ENCODE measurements around the gene DPYD.

DPYD gene

GRCh38 chr1:97204468-97204867 lies 716.4 kb downstream of the DPYD start:
- no peak overlapping the region for H3K4me3 ChIP-seq (ENCODE audit: low read depth, low read length)
- no peak overlapping the region for H3K9ac ChIP-seq (ENCODE audit: low read depth, low read length)
- H3K36me3 ChIP-seq (ENCODE audit: control insufficient read depth, insufficient read depth, low read length): no peaks in the 10 kb centered on the region
- no peaks in the 10 kb centered on the region for H3K9me3 ChIP-seq (ENCODE audit: control insufficient read depth, insufficient read depth, low read length)
- H3K4me1 ChIP-seq (ENCODE audit: control insufficient read depth, insufficient read depth, low read length): peaks cover 4% of the 10 kb centered on the region
- H3K27me3 ChIP-seq (ENCODE audit: control insufficient read depth, insufficient read depth, low read length): no peaks in the 10 kb centered on the region

- Histone ChIP-seq H3K4me1 (ENCODE audit: control insufficient read depth, insufficient read depth, low read length) (peaks cover 4% of the 10 kb centered on the region), H3K9me3 (ENCODE audit: control insufficient read depth, insufficient read depth, low read length) (no peaks in the 10 kb centered on the region), H3K9ac (ENCODE audit: low read depth, low read length) (no peak overlapping the region), H3K27me3 (ENCODE audit: control insufficient read depth, insufficient read depth, low read length) (no peaks in the 10 kb centered on the region), H3K4me3 (ENCODE audit: low read depth, low read length) (no peak overlapping the region), H3K36me3 (ENCODE audit: control insufficient read depth, insufficient read depth, low read length) (no peaks in the 10 kb centered on the region)
Measured at GRCh38 chr1:97202481-97203380, 718.1 kb downstream of the DPYD start.

GRCh38 chr1:97201641-97202040 lies 719.2 kb downstream of the DPYD start:
- no peaks in the 10 kb centered on the region for H3K27me3 ChIP-seq (ENCODE audit: control insufficient read depth, insufficient read depth, low read length)
- peaks cover 4% of the 10 kb centered on the region for H3K4me1 ChIP-seq (ENCODE audit: control insufficient read depth, insufficient read depth, low read length)
- H3K4me3 ChIP-seq (ENCODE audit: low read depth, low read length): no peak overlapping the region
- H3K9ac ChIP-seq (ENCODE audit: low read depth, low read length): no peak overlapping the region
- no peaks in the 10 kb centered on the region for H3K36me3 ChIP-seq (ENCODE audit: control insufficient read depth, insufficient read depth, low read length)
- H3K9me3 ChIP-seq (ENCODE audit: control insufficient read depth, insufficient read depth, low read length): no peaks in the 10 kb centered on the region

GRCh38 chr1:97200595-97200994 lies 720.2 kb downstream of the DPYD start:
- no peak overlapping the region for H3K9ac ChIP-seq (ENCODE audit: low read depth, low read length)

GRCh38 chr1:97196825-97197516 lies 723.9 kb downstream of the DPYD start:
- no peaks in the 10 kb centered on the region for H3K4me1 ChIP-seq (ENCODE audit: control insufficient read depth, insufficient read depth, low read length)
- H3K4me3 ChIP-seq (ENCODE audit: low read depth, low read length): no peak overlapping the region
- no peaks in the 10 kb centered on the region for H3K9me3 ChIP-seq (ENCODE audit: control insufficient read depth, insufficient read depth, low read length)
- H3K27me3 ChIP-seq (ENCODE audit: control insufficient read depth, insufficient read depth, low read length): no peaks in the 10 kb centered on the region
- no peaks in the 10 kb centered on the region for H3K36me3 ChIP-seq (ENCODE audit: control insufficient read depth, insufficient read depth, low read length)
- H3K9ac ChIP-seq (ENCODE audit: low read depth, low read length): no peak overlapping the region

More at GRCh38 chr1:97200595-97200994, 720.2 kb downstream of the DPYD start:
- H3K4me1 ChIP-seq (ENCODE audit: control insufficient read depth, insufficient read depth, low read length): peaks cover 4% of the 10 kb centered on the region
- H3K9me3 ChIP-seq (ENCODE audit: control insufficient read depth, insufficient read depth, low read length): no peaks in the 10 kb centered on the region
- no peak overlapping the region for H3K4me3 ChIP-seq (ENCODE audit: low read depth, low read length)
- no peaks in the 10 kb centered on the region for H3K27me3 ChIP-seq (ENCODE audit: control insufficient read depth, insufficient read depth, low read length)
- H3K36me3 ChIP-seq (ENCODE audit: control insufficient read depth, insufficient read depth, low read length): no peaks in the 10 kb centered on the region

- Histone ChIP-seq H3K9ac (ENCODE audit: low read depth, low read length) (no peak overlapping the region), H3K36me3 (ENCODE audit: control insufficient read depth, insufficient read depth, low read length) (no peaks in the 10 kb centered on the region), H3K9me3 (ENCODE audit: control insufficient read depth, insufficient read depth, low read length) (no peaks in the 10 kb centered on the region), H3K4me3 (ENCODE audit: low read depth, low read length) (no peak overlapping the region), H3K27me3 (ENCODE audit: control insufficient read depth, insufficient read depth, low read length) (no peaks in the 10 kb centered on the region), H3K4me1 (ENCODE audit: control insufficient read depth, insufficient read depth, low read length) (no peaks in the 10 kb centered on the region)
Measured at GRCh38 chr1:97192872-97193572, 727.8 kb downstream of the DPYD start.

- no peaks in the 10 kb centered on the region for H3K36me3 ChIP-seq (ENCODE audit: control insufficient read depth, insufficient read depth, low read length)
- no peaks in the 10 kb centered on the region for H3K9me3 ChIP-seq (ENCODE audit: control insufficient read depth, insufficient read depth, low read length)
- no peak overlapping the region for H3K9ac ChIP-seq (ENCODE audit: low read depth, low read length)
- no peaks in the 10 kb centered on the region for H3K4me1 ChIP-seq (ENCODE audit: control insufficient read depth, insufficient read depth, low read length)
- H3K4me3 ChIP-seq (ENCODE audit: low read depth, low read length): no peak overlapping the region
- H3K27me3 ChIP-seq (ENCODE audit: control insufficient read depth, insufficient read depth, low read length): no peaks in the 10 kb centered on the region
Measured at GRCh38 chr1:97190326-97190725, 730.5 kb downstream of the DPYD start.

- Histone ChIP-seq H3K4me1 (ENCODE audit: control insufficient read depth, insufficient read depth, low read length) (no peaks in the 10 kb centered on the region), H3K36me3 (ENCODE audit: control insufficient read depth, insufficient read depth, low read length) (no peaks in the 10 kb centered on the region), H3K9ac (ENCODE audit: low read depth, low read length) (no peak overlapping the region), H3K9me3 (ENCODE audit: control insufficient read depth, insufficient read depth, low read length) (no peaks in the 10 kb centered on the region), H3K4me3 (ENCODE audit: low read depth, low read length) (no peak overlapping the region), H3K27me3 (ENCODE audit: control insufficient read depth, insufficient read depth, low read length) (no peaks in the 10 kb centered on the region)
Measured at GRCh38 chr1:97186381-97186780, 734.5 kb downstream of the DPYD start.

GRCh38 chr1:97174039-97174704 lies 746.7 kb downstream of the DPYD start:
- H3K27me3 ChIP-seq (ENCODE audit: control insufficient read depth, insufficient read depth, low read length): no peaks in the 10 kb centered on the region
- H3K36me3 ChIP-seq (ENCODE audit: control insufficient read depth, insufficient read depth, low read length): no peaks in the 10 kb centered on the region
- no peak overlapping the region for H3K9ac ChIP-seq (ENCODE audit: low read depth, low read length)
- no peaks in the 10 kb centered on the region for H3K4me1 ChIP-seq (ENCODE audit: control insufficient read depth, insufficient read depth, low read length)
- no peaks in the 10 kb centered on the region for H3K9me3 ChIP-seq (ENCODE audit: control insufficient read depth, insufficient read depth, low read length)
- no peak overlapping the region for H3K4me3 ChIP-seq (ENCODE audit: low read depth, low read length)

- no peaks in the 10 kb centered on the region for H3K36me3 ChIP-seq (ENCODE audit: control insufficient read depth, insufficient read depth, low read length)
- no peak overlapping the region for H3K4me3 ChIP-seq (ENCODE audit: low read depth, low read length)
- H3K9ac ChIP-seq (ENCODE audit: low read depth, low read length): no peak overlapping the region
- no peaks in the 10 kb centered on the region for H3K4me1 ChIP-seq (ENCODE audit: control insufficient read depth, insufficient read depth, low read length)
- no peaks in the 10 kb centered on the region for H3K27me3 ChIP-seq (ENCODE audit: control insufficient read depth, insufficient read depth, low read length)
- no peaks in the 10 kb centered on the region for H3K9me3 ChIP-seq (ENCODE audit: control insufficient read depth, insufficient read depth, low read length)
Measured at GRCh38 chr1:97170300-97170699, 750.5 kb downstream of the DPYD start.

GRCh38 chr1:97168056-97168455 lies 752.8 kb downstream of the DPYD start:
- Histone ChIP-seq H3K9me3 (ENCODE audit: control insufficient read depth, insufficient read depth, low read length) (no peaks in the 10 kb centered on the region), H3K4me3 (ENCODE audit: low read depth, low read length) (no peak overlapping the region), H3K27me3 (ENCODE audit: control insufficient read depth, insufficient read depth, low read length) (no peaks in the 10 kb centered on the region), H3K4me1 (ENCODE audit: control insufficient read depth, insufficient read depth, low read length) (no peaks in the 10 kb centered on the region), H3K36me3 (ENCODE audit: control insufficient read depth, insufficient read depth, low read length) (no peaks in the 10 kb centered on the region), H3K9ac (ENCODE audit: low read depth, low read length) (no peak overlapping the region)

Measured in iPS-15b (cell line).